Measurements from ENCODE around the gene PLA2G2D. TPM values are rescaled to one million over a fixed set of nuclear protein-coding genes. Genes with fewer than 3 reads are reported as not detected.

Gene PLA2G2D
- total and polyA plus RNA-seq, 10 of the 15 experiments (the other 5 are each of a cell fraction or from before 2014, with no cell fraction given): 0.06 to 0.38 (median 0.16) TPM; not detected in 2

GRCh38 chr1:20168564-20169491 lies 49.5 kb upstream of the PLA2G2D start:
- ChIA-PET CTCF (interaction anchor here (1.6 kb wide), 1 partner anchor 26 kb away, joined by 6 read pairs; no protein-coding TSS in a partner anchor), RAD21 (ENCODE audit: unreplicated experiment) (no interaction called here), SMC1A (ENCODE audit: uncharacterized antibody, unreplicated experiment) (no interaction called here), POLR2A (no interaction called here)
- no TSS peak for BruUV-seq (replicated peaks)
- TF ChIP-seq RAD51 (IDR thresholded peaks at IDR 0.05) (no peak), HDAC2 (IDR thresholded peaks at IDR 0.05) (no peak), ZNF274 (IDR thresholded peaks at IDR 0.05; ENCODE audit: insufficient read depth, insufficient read length) (no peak), SMC3 (IDR thresholded peaks at IDR 0.05; ENCODE audit: borderline replicate concordance, low read length) (no peak), EP300 (IDR thresholded peaks at IDR 0.05; ENCODE audit: borderline replicate concordance in 1 of 2, control insufficient read depth in 1 of 2, low read depth in 2 of 2, low read length in 2 of 2) (no peak), NFIC (IDR thresholded peaks at IDR 0.05; ENCODE audit: low read depth, low read length) (no peak), ZNF24 (IDR thresholded peaks at IDR 0.05) (no peak), RAD21 (IDR thresholded peaks at IDR 0.05; ENCODE audit: insufficient read depth, low read depth, low read length) (no peak), CBX5 (IDR thresholded peaks at IDR 0.05; ENCODE audit: low read depth) (no peak), EED (IDR thresholded peaks at IDR 0.05; ENCODE audit: low read depth) (no peak), NR2C2 (IDR thresholded peaks at IDR 0.05; ENCODE audit: borderline replicate concordance, control insufficient read depth, insufficient read length, low read depth) (no peak), BACH1 (IDR thresholded peaks at IDR 0.05; ENCODE audit: borderline replicate concordance) (no peak), IRF3 (IDR thresholded peaks at IDR 0.05) (no peak), SPI1 (IDR thresholded peaks at IDR 0.05; ENCODE audit: borderline replicate concordance, insufficient read depth, low read depth, low read length) (no peak), RUNX3 (IDR thresholded peaks at IDR 0.05; ENCODE audit: low read length) (no peak), POU2F2 (IDR thresholded peaks at IDR 0.05; ENCODE audit: borderline replicate concordance, low read depth, low read length) (no peak)
- no peak overlapping the region for H3K9ac ChIP-seq (ENCODE audit: control insufficient read depth, insufficient read depth, low read length)
- H2AFZ ChIP-seq (ENCODE audit: control insufficient read depth, low read depth, low read length): no peak overlapping the region
- H3K79me2 ChIP-seq (ENCODE audit: control insufficient read depth, insufficient read depth, low read length): no peaks in the 10 kb centered on the region
- no peak overlapping the region for H3K4me2 ChIP-seq (ENCODE audit: control insufficient read depth, insufficient read depth)
- intact Hi-C loops (cut with micrococcal nuclease; ENCODE audit: unreplicated experiment): no loop called here
- H3K4me1 ChIP-seq (ENCODE audit: control insufficient read depth, insufficient read depth, low read length): peaks cover 5% of the 10 kb centered on the region
- H3K27ac ChIP-seq (ENCODE audit: control insufficient read depth, insufficient read depth): no peak overlapping the region
- H3K4me3 ChIP-seq: no peak overlapping the region
- FAIRE-seq: no peak
- in situ Hi-C loops (cut with MboI): no loop called here
- no peaks in the 10 kb centered on the region for H3K36me3 ChIP-seq (ENCODE audit: control insufficient read depth in 2 of 2, insufficient read depth in 2 of 2, low read length in 1 of 2)
- no peaks in the 10 kb centered on the region for H4K20me1 ChIP-seq (ENCODE audit: control insufficient read depth, insufficient read depth)
- 32% methylated on average over 9 of the region's 9 CpGs for WGBS (ENCODE audit: insufficient coverage, insufficient replicate concordance, low lambda C conversion rate, missing lambda C conversion rate)
- DNase-seq (ENCODE audit: low read depth, low spot score): no peak
- ATAC-seq: no peak
- no peaks in the 10 kb centered on the region; the same call in 2 of the 3 replicates for H3K9me3 ChIP-seq (replicated peaks; ENCODE audit: control insufficient read depth, insufficient read depth, low read length)
- no peaks in the 10 kb centered on the region; a peak in 2 of 4 replicates for H3K27me3 ChIP-seq (replicated peaks in 1 of 2; ENCODE audit: control insufficient read depth in 2 of 2, insufficient read depth in 2 of 2, low read length in 1 of 2)
